Activated CD8-positive, alpha-beta memory T cell treated with anti-CD3 and anti-CD28 coated beads, Interleukin-2, amount 50 U/mL, for 1 hour (primary cell): ENCODE measurements around the gene SMPX.
"Not testable (repeated sequence)": the region's sequence is repeated elsewhere in the genome, so short reads cannot be mapped to it uniquely, and the experiment has no call there.

Source experiments
- DNase-seq: peaks from one replicate; pipeline ENCODE4 v3.0.0-alpha.2; 2020; ENCODE audit errors: extremely low read depth

Gene SMPX

DNA sequence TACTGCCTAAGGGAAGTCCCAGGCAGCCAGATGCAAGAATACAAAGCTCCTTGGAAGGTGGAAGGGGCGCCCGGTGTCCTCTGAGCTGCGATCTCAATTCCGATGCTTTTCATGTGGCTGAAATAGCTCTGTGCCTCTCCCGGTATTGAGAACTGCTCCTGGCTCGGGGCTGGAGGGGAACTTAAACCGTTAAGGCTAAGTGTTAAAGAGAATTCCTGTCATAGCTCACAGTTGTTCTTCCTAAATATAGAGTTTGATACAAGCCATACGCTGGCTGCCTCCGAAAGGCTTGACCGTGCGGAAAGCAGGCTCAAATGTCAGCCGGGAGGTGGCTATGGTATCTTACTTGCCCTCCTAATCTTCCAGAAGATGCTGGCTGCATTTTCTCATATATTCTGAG, at the start of gene SMPX:
SMPX (minus strand) TSS at position 157 of the 400 bp plus-strand sequence. CDS start 3,826 bp downstream, outside the sequence.
- no peak for DNase-seq

DNA sequence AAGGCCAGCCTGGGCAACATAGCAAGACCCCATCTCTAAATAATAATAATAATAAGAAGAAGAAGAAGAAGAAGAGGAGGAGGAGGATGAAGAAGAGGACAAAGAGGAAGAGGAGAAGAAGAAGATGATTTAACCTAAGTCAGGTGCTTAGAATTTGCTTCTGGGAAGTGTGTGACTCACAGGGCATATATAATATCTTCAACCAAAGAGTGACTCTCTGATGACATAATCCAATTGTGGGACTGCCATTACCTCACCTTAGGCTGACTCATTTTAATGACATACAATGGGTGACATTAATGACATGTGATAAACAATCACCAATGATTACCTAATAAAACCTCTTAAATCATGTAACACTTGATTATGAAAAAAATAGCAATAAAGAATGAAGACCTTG, 48.8 kb upstream of the SMPX start:
- no peak for DNase-seq

DNA sequence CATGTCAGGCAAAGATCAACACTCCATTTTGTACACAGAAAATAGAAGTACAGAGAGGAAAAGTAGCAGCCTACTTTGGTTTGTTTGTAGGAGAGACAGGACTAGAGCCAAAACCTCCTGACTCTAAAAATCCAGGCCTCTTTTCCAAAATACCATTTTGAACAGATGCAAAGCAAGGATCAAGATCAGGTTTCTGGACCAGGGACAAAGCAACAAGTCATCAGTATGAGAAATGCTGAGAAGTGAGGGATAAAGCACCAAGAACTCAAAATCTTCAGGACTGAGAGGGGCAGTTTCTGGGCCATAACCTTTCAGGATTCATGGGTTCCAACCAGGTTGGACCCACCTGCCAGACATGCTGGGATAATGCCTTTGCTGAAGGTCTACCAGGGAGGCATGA, 44.9 kb upstream of the SMPX start:
- DNase-seq: no peak

DNA sequence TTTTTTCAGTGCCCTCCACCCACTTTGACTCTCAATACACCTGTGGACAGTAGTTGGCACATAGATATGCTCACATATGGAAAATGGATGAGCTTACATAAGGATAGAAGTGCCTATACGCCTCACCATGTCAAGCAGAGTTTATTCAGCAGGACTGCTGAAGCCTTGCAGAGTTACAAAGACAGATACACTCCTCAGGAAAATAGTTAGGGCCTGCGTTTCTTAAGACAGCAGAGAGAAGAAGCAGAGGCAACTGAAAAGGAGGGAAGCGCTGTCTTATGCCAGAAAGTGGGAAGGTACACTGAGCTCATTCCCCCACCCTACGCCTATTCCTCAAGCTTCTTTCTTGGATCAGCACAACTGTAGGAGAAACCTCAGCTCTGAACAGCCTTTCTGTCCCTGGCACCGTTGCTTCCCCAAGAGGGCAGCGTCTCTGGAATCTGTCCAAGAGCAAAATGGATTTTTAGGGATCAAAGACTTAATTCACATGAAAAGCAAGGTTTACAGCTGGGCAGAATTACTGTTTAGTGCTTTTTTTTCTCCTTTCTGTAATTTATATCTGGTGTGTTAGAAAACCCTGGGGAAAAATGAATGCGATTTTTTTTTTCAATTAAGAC, 44.2 kb upstream of the SMPX start:
- DNase-seq: no peak

DNA sequence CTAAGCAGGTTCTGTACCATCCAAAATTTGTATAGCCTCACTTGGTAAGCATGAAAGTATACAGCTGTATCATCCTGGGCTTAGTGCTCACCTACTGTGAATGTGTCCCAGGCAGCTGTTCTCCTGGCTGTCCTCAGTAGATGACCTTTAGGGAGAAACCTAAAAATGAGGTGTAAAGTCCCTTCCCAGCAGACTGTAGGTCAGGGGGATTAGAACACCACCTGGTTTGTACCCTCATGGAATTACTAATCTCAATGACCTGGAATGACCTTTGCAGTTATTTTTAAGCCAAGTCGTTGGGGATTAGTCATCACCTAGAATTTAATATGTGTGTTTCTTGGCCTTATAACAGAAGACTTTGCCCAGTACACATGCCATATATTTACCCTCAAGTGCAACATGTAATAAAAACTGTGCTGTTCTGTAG, 42.4 kb upstream of the SMPX start:
- DNase-seq: no peak

DNA sequence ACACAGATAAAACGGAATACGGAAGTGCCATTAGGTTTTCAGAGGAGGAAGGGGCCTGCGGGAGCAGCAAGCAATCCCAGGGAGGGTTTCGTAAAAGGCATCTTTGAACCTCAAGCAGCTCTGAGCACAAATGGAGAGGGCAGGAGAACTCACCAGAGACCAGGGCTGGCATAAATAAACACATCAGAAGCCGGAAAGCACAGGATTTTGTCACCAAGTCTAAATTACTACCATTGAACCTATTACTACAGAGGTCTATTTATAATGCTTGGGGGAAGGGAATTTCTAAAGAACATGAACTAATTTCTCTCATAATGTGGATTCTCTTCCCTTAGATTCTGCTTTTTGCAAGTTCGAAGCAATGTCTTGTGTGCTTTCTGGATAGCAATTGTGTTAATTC, 41.9 kb upstream of the SMPX start:
- DNase-seq: no peak

DNA sequence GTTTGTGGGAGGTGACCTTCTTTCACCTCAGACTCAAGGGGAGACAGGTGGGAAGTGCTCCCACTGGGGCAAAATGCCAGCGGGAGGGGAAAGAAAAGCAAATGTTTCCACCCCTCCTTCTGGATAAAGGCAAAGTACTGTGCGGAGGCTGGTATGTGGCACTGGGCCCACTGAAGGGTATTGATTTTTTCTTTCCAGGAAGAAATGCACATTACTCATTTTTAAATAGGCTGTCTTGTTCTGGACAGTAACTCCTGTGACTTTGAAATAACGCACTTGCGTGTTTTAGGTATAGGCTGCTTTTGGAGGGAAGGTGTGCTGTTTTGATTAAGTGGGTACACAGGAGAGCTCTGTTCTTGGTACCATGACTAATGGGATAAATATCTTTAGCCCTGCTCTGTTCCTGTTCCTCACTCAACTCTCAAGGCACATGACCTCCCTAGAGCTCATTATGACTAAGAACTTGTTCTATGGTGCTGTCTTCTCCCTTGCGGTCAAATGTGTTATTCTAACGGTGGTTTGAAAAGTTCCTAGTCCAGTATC, 40.8 kb upstream of the SMPX start:
- no peak for DNase-seq

DNA sequence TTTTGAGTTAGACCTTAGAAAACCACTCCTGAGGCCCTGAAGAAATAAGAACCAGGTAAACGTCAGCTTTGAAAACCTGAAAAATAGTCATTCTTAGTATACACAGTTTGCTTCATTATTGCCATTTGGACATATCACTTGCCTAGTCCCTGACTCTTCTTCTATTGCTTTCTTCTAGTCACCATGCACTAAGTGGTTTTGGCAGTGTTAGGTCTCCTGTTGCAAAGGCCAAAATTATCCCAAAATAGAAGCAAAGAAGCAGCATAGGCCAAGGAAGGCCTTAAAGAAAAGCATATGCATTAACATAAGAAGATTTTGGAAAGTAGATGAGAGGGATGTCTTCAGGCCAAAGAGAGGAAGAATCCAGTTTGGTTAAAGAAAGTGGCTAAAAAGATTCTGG, 24.1 kb upstream of the SMPX start:
- DNase-seq: no peak

DNA sequence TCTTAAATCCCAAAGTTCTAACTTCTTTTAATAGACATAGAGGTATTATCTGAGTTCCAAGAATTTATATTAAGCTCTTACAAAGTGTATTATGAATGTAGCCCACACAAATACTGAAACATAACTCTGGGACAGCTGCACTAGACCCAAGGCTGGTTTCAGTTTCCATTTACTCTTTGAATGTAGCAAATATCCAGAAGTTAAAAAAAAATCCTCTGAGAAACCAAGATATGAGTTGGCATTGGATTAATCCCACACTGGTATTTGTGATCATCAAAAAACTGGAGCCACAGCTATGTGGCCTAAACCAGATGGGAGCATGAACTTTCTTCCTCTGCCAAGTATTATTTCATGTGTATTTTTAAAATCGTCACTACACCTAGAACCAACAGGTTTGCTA, 23.6 kb upstream of the SMPX start:
- no peak for DNase-seq

DNA sequence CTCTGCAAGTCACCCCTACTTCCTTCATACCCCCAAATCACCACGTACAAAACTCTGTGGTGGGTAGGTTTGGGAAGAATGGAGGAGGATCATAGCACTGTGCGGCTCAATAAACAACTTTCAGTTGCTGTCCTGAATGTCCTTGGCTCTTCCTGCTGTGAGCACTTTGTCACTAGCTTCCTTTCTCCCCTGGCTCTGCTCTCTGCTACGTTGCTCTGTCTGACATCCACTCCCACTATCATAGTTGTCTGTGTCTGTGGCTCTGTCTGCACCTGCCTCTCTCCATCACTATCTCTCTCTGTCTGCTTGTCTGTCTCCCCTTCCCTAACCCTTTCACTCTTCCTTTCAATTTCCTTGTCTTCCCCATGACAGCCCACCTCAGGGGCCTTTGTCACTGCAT, 21.2 kb upstream of the SMPX start:
- no peak for DNase-seq

DNA sequence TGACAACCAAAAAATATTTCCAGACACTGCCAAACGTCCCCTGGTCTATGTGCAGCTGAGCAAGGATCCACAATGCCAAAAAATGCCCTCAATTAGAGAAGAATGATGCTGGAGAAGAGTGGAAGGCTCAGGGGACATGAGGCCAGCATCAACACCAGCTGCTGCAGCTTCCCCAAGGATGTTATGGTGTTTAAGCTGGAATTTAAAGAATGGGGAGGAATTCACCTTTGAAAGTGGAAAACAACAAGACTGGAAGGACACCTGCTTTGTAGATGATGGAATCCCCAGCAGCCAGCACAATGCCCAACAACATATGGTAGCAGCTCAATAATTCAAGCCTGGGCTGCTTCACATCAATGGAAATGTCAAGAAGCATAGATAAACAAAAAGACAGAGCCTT, 20.3 kb upstream of the SMPX start:
- no peak for DNase-seq

DNA sequence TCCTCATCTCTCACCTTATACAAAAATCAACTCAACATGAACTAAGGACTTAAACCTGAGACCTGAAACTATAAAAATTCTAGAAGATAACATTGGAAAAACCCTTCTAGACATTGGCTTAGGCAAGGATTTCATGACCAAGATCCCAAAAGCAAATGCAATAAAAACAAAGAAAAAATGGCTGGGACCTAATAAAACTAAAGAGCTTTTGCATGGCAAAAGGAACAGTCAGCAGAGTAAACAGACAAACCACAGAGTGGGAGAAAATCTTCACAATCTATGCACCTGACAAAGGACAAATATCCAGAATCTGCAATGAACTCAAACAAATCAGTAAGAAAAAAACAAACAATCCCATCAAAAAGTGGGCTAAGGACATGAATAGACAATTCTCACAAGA, 17.2 kb upstream of the SMPX start:
- DNase-seq: not testable (repeated sequence)

DNA sequence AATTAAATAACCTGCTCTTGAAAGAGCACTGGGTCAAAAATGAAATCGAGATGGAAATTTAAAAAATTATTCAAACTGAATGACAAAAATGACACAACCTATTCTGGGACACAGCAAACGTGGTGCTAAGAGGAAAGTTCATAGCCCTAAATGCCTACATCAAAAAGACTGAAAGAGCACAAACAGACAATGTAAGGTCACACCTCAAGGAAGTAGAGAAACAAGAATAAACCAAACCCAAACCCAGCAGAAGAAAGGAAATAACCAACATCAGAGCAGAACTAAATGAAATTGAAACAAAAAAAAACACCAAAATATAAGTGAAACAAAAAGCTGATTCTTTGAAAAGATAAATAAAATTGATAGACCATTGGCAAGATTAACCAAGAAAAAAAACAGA, 15.1 kb upstream of the SMPX start:
- DNase-seq: not testable (repeated sequence)

DNA sequence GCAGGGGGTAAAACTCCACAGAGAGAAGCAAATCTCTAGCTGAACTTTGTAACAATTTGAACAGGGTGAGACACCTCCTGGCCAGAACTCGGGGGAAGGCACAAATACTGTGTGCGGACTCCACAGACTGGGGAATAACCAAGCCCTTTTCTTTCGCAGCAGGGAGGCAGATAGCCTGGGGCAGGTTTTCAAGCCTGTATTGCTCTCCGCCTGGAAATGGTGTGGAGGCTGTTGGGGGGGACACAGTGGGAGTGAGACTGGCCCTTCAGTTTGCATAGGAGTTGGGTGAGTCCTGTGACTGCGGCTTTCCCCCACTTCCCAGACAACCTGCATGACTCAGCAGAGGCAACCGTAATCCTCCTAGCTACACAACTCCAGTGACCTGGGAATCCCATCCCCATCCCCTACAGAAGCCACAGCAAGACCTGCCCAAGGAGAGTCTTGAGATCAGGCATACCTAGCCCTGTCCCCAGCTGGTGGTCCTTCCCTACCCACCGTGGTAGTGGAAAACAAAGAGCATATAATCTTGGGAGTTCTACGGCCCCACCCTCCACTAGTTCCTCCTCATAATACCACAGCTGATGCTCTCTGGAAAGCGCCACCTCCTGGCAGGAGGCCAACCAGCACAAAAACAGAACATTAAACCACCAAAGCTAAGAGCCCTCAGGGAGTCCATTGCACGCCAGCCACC, 12.9 kb upstream of the SMPX start:
- DNase-seq: no peak

DNA sequence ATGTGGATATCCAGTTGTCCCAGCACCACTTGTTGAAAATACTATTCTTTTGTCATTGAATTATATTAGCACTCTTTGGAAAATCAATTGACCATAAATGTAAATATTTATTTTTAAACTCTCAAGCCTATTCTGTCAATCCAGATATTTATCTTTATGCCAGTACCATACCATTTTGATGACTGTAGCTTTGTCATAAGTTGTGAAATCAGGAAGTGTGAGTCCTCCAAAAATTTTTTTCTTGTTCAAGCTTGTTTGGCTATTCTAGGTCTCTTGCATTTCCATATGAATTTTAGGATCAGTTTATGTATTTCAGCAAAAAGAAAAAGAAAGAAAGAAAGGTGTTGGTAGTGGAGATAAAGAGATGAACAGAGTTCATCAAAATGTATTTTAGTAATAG, 8.2 kb upstream of the SMPX start:
- no peak for DNase-seq

DNA sequence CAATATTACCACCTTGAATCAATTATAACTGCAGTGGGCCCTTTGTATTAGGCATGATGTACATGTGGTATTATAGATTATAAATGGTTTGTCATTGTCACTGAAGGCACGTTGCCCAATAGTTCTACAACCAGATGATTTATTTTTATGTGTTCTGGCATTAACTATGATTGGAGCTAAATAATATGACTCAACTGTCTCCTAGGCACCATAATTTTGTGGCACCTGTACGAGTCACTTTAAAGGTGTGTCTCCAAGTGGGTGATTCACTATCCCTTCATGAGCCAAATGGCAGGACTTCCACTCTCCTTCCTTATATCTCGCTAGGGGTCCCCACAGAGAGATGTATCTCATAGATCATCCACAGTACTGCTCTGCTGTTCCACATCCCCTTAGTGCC, 6.1 kb upstream of the SMPX start:
- no peak for DNase-seq

DNA sequence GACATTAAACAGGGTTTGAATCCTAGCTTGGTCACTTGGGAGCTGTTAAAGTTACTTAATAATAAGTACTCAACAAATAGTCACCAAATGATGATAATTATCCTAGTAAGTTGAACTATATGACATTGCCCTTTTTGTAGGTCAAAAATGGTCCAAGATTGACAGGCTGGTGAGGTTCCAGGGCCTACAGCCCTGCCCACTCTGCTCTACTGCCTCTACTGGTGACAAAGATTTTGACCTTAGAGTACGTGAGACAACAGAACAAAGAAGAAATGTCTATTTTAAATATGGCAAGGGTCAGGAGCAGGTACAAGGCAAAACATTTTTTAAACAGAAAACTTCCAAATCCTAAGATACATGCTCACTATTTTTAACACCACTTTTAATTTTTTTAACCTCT, 572 bp upstream of the SMPX start:
- no peak for DNase-seq

DNA sequence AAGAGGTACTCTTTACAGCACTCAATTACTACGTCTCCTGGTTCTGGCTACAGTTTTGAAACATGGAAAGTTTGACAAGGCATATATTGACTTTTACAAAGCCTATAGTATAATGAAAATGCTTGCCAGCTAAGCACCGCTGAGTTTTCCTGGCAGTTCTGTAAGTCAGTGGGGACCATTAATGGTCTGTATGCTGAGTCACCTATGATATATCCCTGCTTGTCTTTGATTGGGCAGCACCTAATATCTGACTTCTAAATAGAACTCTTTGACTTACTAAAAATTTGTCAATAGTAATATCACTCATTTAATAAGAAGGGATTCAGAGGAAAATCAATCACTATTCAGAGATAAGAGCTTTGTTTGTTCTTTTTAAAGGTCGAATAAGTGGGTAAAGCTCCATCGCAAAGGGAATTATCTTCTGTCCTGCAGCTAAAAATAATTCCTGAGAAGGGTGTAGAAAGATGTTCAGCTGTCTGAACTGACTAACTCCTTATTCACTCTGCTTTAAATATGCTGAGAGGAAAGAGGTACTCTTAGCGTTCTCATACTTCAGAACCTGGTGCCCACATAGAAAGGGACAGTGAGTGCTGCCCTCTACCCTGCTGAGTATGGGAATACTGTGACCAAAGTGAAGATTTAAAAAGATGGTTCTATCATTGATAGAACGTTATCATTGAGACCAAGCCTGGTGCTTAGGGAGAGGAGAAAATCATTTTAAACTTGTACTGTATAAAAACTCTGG, 959 bp downstream of the SMPX start:
- no peak for DNase-seq

DNA sequence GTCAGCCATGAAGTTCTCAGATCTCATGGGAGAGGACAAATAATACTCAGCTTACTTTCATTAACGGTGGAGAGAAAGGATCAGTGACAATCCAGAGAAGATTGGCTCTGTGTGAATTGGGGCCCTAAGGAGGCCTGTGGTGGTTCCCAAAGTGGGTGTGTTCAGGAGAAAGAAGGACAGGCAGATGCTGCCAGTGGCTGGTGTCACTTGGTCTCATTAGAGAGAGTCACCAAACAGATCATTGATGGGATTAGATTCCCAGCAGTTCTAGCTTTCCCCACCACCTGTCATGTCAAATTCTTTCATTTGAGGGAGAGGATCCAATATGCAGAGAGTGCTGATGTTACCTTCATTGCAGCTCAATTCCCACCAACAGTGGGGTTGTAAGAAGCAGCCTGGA, 8.0 kb downstream of the SMPX start:
- no peak for DNase-seq

DNA sequence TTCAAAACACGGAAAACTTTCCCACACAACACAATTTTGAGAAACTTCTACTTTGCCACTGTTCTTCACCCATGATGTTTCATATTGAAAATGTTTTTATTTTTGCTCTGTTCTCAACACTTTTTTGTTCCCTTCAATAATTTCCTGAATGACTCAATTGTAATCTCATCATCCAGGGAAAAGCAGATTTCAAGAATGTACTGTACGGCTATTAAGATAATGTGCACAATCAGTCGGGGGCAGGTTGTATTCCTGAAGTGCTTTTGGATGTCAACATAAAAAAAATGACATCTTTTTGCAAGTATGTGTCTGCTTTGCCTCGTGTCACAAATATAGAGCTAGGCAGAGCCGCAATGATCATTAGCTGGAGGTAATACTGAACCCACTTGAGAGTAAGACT, 9.7 kb downstream of the SMPX start:
- DNase-seq: no peak

DNA sequence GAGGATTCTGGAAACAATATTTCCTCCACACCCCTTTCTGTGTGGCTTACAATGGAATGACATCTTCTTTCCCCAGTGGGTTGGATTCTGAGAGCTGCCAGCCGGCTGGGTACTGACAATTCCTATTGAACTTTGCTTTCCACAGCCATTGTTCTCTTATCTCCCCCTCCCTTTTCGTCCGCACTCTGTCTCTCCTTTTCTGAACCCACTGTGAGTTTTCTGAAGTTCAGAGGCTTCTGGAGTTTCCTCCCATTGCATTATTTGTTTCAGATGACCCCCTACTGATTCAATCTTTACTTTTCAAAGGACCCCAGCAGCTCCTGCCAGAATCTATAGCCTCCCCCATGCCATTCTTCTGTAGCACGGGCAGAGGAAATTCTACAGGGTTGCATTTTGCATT, 10.4 kb downstream of the SMPX start:
- no peak for DNase-seq

DNA sequence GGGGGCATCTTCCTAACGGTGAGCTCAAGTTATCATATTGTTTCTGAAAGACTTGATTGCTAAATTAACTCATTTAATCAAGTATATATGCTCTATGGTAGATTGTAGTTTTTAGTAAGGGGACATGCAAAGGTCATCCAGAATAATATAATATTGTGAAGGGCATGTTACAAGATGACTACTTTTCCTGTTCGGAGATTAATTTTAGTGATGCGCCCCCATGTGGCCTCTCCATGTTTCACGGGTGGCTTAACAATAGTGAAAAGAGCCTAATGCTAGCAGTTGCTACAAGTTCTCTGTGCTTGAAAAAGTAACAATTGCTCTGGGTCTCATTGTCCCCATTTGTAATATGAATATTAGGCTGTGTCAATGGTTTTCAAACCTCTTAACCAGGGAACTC, 12.2 kb downstream of the SMPX start:
- no peak for DNase-seq

DNA sequence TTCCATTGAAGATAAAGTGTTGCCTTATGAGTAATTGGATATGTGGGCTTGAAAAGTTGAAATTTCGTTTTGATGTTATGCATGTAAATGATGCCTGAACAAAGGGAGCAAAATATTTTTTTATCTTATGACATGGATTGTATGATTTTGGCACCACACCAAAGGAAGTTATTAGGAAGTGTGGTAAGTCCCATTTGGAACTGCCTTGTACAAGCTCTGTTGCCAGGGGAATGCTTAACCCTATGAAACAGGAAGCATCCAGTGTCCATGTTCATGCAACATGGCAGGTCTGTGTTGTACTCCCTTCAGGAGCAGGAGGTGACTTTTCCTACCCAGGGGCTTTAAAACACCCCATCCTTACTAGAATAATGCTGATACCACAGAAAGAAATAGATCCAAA, 13.2 kb downstream of the SMPX start:
- DNase-seq: no peak
